ENCODE data around the gene TADA2A.
"Not testable (repeated sequence)": the region's sequence is repeated elsewhere in the genome, so short reads cannot be mapped to it uniquely, and the experiment has no call there.

The TADA2A gene

GRCh38 chr17:37490638-37491614 lies 84.2 kb downstream of the TADA2A start:
- DNase-seq (ENCODE audit: low read depth in 2 of 2), result no peak

- no peak for DNase-seq (ENCODE audit: low read depth in 2 of 2)
These were observed 85.5 kb downstream of the TADA2A start for GRCh38 chr17:37492167-37492566.

GRCh38 chr17:37493249-37494027 lies 86.8 kb downstream of the TADA2A start:
- peak; percentile 93 to 94 for DNase-seq (ENCODE audit: low read depth in 2 of 2)

GRCh38 chr17:37494401-37494831 lies 87.7 kb downstream of the TADA2A start:
- no peak for DNase-seq (ENCODE audit: low read depth in 2 of 2)

- no peak for DNase-seq (ENCODE audit: low read depth in 2 of 2)
These were observed 88.3 kb downstream of the TADA2A start for GRCh38 chr17:37494971-37495370.

- no peak for DNase-seq (ENCODE audit: low read depth in 2 of 2)
These were observed 93.7 kb downstream of the TADA2A start for GRCh38 chr17:37500378-37500777.

- DNase-seq (ENCODE audit: low read depth in 2 of 2), result no peak
These were observed 95.6 kb downstream of the TADA2A start for GRCh38 chr17:37502009-37502936.

GRCh38 chr17:37503148-37503547 lies 96.5 kb downstream of the TADA2A start:
- DNase-seq (ENCODE audit: low read depth in 2 of 2), result no peak

- DNase-seq (ENCODE audit: low read depth in 2 of 2), result no peak
These were observed 98.6 kb downstream of the TADA2A start for GRCh38 chr17:37505333-37505732.

- DNase-seq (ENCODE audit: low read depth in 2 of 2), result no peak
These were observed 100.0 kb downstream of the TADA2A start for GRCh38 chr17:37506678-37507077.

GRCh38 chr17:37507111-37507510 lies 100.4 kb downstream of the TADA2A start:
- no peak for DNase-seq (ENCODE audit: low read depth in 2 of 2)

GRCh38 chr17:37510056-37510455 lies 103.4 kb downstream of the TADA2A start:
- DNase-seq (ENCODE audit: low read depth in 2 of 2), result no peak

- DNase-seq (ENCODE audit: low read depth in 2 of 2), result not testable (repeated sequence)
These were observed 105.0 kb downstream of the TADA2A start for GRCh38 chr17:37511642-37512041.

- no peak for DNase-seq (ENCODE audit: low read depth in 2 of 2)
These were observed 105.9 kb downstream of the TADA2A start for GRCh38 chr17:37512442-37513068.

- DNase-seq (ENCODE audit: low read depth in 2 of 2), result no peak
These were observed 107.0 kb downstream of the TADA2A start for GRCh38 chr17:37513711-37514110.

- no peak for DNase-seq (ENCODE audit: low read depth in 2 of 2)
These were observed 109.5 kb downstream of the TADA2A start for GRCh38 chr17:37516127-37516571.

- no peak for DNase-seq (ENCODE audit: low read depth in 2 of 2)
These were observed 111.2 kb downstream of the TADA2A start for GRCh38 chr17:37517881-37518280.

- DNase-seq (ENCODE audit: low read depth in 2 of 2), result no peak
These were observed 112.1 kb downstream of the TADA2A start for GRCh38 chr17:37518826-37519225.

GRCh38 chr17:37519251-37519985 lies 112.7 kb downstream of the TADA2A start:
- no peak for DNase-seq (ENCODE audit: low read depth in 2 of 2)

- no peak for DNase-seq (ENCODE audit: low read depth in 2 of 2)
These were observed 113.5 kb downstream of the TADA2A start for GRCh38 chr17:37520174-37520573.
